Coronary artery (tissue), 2 donors: ENCODE measurements around the gene FANCI.

Experiments used
- DNase-seq: peaks from one replicate; pipeline ENCODE4 v3.0.0-alpha.2; 2017; ENCODE audit warnings: low spot score
- H3K27ac ChIP-seq, 2 donors: fragments of 200-600 bp; sonication (generic); one replicate each; pipeline ENCODE4 v1.5.1; 2016 to 2019
- H3K4me3 ChIP-seq: fragments of 200-600 bp; sonication (generic); 2 replicates; pipeline ENCODE4 v1.5.1; 2016; ENCODE audit warnings: mild to moderate bottlenecking, moderate library complexity
- TF ChIP-seq, protein P1 (sequence below): fragments of 200-600 bp; sonication (generic); IDR thresholded peaks from one replicate; pipeline ENCODE4 v1.5.1; 2019; ENCODE audit warnings: antibody characterized with exemption

The FANCI gene

DNA sequence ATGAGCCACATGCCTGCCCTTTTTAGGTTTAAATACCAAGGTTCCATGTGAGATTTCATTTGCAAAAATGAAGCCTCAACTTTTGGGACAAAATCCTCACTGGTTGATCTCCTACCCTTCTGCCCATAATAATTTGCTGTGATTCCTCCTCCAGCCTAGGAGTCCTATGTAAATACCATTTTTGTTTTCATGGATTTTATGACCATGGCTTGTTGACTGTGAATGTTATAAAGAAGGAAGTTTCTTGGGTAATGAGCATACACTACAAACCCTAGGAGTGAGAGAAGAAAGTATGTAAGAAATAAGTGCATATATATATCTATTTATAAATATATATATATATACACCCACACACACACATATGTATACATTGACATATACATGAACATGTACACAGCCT lies 35.5 kb upstream of the FANCI start:
- Histone ChIP-seq H3K27ac (no peak overlapping the region), H3K4me3 (no peak overlapping the region)
- no peak for DNase-seq
- TF ChIP-seq, protein P1, sequence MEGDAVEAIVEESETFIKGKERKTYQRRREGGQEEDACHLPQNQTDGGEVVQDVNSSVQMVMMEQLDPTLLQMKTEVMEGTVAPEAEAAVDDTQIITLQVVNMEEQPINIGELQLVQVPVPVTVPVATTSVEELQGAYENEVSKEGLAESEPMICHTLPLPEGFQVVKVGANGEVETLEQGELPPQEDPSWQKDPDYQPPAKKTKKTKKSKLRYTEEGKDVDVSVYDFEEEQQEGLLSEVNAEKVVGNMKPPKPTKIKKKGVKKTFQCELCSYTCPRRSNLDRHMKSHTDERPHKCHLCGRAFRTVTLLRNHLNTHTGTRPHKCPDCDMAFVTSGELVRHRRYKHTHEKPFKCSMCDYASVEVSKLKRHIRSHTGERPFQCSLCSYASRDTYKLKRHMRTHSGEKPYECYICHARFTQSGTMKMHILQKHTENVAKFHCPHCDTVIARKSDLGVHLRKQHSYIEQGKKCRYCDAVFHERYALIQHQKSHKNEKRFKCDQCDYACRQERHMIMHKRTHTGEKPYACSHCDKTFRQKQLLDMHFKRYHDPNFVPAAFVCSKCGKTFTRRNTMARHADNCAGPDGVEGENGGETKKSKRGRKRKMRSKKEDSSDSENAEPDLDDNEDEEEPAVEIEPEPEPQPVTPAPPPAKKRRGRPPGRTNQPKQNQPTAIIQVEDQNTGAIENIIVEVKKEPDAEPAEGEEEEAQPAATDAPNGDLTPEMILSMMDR: no peak

DNA sequence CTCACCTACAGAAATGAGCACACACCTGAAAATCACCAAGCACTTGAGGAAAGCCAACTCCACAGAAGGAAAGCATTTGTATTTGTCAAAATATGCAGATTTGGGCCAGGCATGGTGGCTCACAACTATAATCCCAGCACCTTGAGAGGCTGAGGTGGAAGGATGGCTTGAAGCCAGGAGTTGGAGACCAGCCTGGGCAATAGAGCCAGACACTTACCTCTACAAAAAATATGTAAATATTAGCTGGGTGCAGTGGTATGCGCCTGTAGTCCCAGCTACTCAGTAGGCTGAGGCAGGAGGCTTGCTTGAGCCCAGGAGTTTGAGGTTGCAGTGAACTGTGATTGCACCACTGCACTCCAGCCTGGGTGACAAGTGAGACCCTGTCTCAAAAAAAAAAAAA lies 34.7 kb upstream of the FANCI start:
- no peak overlapping the region for H3K4me3 ChIP-seq
- H3K27ac ChIP-seq: no peak overlapping the region
- DNase-seq: no peak
- TF ChIP-seq, protein P1: no peak

DNA sequence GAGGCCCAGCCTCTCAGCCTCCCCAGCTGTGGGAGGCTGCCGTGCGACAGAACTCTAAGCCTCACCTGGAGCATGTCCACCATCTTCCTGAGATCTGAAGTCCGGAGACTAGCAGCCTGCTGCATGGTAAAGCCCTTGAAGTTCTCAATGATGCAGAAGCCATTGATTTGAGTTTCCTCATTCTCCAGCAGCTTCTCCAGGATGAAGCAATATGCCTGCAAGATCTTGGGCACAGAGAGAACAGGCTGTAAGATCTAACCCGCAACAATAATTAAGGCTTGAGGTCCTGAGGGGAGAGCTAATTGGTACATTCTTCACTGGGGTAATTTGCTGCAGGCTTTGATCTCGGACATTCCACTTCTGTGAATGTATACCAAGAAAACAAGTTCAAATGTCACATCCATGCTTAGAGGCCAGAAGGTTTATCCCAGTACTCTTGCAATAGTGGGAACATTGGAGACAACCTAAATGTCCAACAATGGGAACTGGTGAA lies 32.1 kb upstream of the FANCI start:
- TF ChIP-seq, protein P1: no peak
- no peak for DNase-seq
- H3K27ac ChIP-seq: no peak overlapping the region

DNA sequence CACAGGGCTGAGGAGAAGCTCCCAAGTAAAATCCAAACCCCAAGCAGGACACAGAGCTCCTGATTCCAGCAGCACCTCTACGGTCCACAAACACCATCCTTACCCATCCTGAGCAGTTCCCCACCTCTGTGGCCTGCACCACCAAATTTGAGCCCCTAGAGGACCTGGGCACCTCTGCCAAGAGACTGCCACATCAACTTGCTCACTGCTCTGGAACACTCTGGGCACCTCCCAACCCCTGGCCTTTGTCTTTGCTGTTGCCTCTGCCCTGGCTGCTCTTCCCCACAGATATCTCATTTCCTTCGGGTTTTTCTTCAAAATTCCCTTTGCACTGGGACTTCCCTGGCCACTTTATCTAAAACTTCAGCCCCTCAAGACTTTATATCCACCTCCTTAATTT lies 28.2 kb upstream of the FANCI start:
- Histone ChIP-seq H3K27ac (no peak overlapping the region), H3K4me3 (no peak overlapping the region)
- no peak for DNase-seq
- TF ChIP-seq, protein P1: no peak

More for the DNA sequence above, 32.1 kb upstream of the FANCI start:
- H3K4me3 ChIP-seq: no peak overlapping the region

DNA sequence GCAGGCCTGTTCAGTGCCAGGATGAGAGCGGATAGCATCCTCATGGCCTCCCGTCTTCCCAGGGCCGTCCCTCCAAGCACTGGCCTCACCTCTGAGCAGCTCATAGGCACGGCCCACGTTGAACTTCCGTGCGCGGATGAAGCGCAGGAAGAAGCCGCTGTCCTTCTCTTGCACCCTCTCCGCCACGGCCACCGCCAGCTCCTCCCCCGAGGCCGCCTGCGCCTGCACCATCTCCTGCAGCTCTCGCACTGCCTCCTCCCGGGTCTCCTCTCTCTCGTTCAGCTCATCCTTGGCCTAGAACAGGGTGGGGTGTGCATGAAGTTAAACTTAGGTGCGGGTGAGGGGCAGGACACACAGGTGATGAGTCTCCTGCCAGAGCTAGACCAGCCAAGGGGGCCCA lies 26.7 kb upstream of the FANCI start:
- Histone ChIP-seq H3K27ac (no peak overlapping the region), H3K4me3 (no peak overlapping the region)
- no peak for DNase-seq
- TF ChIP-seq, protein P1: no peak

DNA sequence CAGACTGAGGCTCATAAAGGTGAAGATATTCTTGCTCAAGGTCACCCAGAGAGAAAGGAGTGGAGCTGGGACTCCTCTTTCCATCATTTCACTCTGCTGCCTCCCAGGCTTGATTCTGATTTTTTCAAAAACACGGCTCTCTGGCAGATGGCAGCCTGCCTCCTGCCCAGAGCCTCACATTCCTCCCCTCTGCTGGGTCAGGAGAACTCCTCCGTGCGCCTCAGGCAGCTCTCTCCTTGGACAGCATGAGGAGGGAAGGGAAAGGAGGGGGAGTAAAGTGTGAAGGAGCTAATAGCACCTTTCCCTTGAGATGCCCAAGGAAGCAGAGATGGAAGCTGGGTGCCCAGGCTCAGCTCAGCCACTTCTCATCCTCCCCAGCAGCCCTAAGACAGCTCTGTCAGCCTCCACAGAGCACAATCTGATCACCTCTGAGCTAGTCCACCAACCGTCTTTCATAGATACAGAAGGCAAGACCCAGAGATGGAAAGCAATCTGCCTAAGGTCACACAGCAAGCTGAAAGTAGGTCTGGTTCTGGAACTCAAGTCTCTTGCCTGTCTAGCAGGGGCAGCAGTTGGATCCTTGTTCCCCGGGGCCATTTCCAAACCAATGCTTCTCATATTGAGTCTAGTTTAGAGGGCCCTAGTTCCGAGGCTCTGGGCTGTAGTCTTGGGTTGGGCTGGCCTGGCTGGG lies 25.9 kb upstream of the FANCI start:
- no peak for DNase-seq
- H3K27ac ChIP-seq: no peak overlapping the region
- no peak overlapping the region for H3K4me3 ChIP-seq
- TF ChIP-seq, protein P1: no peak

DNA sequence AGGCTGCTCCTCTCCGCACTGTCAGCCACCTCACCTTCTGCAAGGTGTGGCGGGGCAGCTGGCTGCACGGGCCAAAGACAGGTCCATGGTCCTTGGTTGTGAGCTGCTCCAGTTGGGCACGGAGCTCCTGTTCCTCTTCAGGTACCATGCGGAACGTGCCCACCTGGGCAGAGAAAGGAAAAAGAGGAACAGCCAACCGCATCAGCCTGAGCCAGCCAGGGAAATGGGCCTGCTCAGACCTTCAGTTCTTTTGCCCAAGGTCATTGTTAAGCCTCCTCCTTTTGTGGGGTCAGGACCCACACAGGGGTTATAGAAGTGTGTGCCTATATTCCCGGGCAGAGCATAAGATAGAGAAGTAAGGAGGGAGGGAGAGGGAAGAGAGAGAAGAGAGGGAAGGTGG lies 25.2 kb upstream of the FANCI start:
- Histone ChIP-seq H3K4me3 (no peak overlapping the region), H3K27ac (no peak overlapping the region)
- TF ChIP-seq, protein P1: no peak
- no peak for DNase-seq
